HG03460 (cell line): ENCODE results near the gene MUC2.

Experiments used
- ATAC-seq: cut with Tn5 transposase; IDR thresholded peaks from one replicate; pipeline ENCODE4 v1.9.1; 2021; ENCODE audit not compliant: unreplicated experiment

Gene MUC2

DNA sequence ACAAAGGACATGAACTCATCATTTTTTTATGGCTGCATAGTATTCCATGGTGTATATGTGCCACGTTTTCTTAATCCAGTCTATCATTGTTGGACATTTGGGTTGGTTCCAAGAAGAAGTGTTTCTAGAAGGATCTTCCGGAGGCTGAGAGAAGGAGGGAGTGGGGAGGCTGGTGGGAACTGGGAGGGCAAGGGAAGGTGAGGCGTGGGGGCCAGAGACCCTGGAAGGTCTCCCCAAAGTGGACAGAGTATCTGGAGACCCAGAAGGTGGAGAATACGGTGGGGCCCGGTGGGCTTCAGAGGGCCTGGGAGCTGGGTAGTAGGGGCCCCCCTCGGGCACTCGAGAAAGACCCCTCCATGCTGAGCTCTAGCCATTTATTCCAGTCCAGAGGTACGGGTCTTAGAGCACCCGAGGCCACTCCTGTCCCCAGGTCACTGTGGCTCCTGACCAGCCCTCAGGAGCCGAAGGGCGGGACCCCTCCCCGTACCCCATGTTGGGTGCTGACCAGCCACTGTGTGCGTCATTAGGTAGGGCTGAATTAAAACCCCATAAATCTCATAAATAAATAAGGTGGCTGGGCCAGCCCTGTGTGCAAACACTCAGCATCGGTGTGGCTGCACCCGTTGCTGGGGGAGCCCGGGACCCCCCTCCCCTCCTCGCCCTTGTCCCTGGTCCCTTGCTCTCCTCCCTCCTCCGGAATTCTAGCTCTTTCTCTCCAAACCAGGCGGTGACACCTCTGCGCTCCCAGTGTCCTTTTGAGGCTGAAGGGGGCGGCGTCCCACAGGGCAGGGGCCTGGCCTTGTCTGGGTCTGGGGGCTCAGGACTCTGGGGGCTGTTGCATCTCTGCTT, 44.3 kb downstream of the MUC2 start:
- no peak for ATAC-seq

- ATAC-seq, result no peak
These were observed 45.0 kb downstream of the MUC2 start for GRCh38 chr11:1119604-1120146.

GRCh38 chr11:1120532-1121330, 46.1 kb downstream of the MUC2 start:
- ATAC-seq, result no peak

GRCh38 chr11:1121331-1121812, 46.7 kb downstream of the MUC2 start:
- ATAC-seq, result no peak

DNA sequence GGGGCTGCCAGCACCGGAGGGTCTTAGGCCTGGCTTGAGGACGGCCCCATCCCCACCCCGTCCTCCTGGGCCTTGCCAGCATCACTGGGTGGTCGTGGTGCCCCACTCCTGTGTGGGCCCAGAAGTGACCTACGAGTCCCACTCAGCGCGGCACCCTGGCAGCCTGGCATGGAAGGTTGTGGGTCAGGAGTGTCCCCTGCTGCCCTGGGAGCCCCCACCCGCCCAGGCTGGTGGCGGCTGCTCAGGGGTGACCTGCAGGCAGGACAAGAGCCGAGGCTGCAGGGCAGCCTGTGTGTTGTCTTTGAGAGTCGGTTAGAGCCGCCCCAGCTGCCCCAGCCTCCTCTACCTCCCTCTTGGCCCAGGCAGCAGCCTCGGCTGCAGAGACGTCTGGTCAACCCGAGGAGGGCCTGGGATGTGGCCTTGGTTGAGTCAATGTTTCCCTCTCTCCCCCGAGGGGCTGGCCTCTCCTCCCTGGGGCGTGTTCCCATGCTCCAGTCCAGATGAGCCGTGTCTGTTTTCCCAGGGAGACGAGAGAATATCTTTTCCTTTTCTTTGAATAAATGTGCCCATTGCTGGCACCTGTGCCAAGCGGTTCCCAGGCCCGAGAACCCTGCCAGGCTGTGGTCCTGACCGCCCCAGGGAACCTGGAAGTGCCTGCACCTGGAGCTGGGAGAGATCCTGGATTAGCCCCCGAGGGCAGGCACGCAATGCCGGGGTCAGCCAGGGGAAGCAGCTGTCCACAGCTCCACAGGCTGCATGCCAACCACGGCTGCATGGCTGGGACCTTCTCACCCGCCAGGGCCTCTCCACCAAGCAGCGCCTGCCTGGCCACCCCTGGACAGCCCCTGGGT, 47.4 kb downstream of the MUC2 start:
- ATAC-seq, result no peak

DNA sequence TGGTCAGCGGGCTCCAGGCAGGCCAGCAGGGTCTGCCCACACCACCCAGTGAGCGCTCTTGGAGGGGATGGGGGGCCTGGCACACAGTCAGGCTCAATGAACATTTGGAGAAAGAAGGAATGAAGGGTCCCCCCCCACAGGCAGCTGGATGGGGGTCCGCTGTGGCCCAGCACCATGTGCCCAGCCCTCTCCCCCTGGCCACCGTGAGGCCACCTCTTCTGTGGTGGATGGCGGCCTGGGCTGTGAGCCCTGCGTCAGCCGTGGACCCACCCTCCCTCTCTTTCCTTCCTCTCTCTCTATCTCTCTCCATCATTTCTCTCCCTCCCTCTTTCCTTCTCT, 48.0 kb downstream of the MUC2 start:
- ATAC-seq, result no peak

DNA sequence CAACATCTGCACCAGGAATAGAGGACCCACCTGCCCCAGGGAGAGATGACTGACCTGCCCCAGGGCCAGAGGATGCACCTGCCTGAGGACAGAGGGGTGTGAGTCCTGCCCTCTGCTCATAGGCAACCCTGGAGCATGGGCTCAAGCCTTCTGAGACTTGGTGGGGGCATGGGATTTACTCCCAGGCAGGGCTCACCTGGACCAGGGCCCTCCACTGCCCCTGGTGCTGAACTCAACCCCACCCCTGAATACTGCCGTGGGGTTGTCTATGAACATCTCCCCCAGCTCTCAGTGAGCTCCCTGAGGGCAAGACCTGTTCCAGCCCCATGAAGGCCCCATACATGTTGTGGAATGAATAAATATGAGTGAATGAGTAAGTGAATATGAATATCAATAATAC, 49.3 kb downstream of the MUC2 start:
- no peak for ATAC-seq
